ENCODE data around the gene MFAP5.
"Not testable (repeated sequence)": the region's sequence is repeated elsewhere in the genome, so short reads cannot be mapped to it uniquely, and the experiment has no call there.

The MFAP5 gene

DNA sequence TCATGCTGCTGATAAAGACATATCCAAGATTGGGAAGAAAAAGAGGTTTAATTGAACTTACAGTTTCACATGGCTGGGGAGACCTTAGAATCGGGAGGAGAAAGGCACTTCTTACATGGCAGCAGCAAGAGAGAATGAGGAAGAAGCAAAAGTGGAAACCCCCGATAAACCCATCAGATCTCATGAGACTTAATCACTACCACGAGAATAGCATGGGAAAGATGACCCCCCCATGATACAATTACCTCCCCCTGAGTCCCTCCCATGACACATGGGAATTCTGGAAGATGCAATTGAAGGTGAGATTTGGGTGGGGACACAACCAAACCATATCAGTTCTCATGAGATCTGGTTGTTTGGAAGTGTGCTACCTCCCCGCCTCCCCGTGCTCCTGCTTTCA lies 9.8 kb upstream of the MFAP5 start:
- no peak for DNase-seq

DNA sequence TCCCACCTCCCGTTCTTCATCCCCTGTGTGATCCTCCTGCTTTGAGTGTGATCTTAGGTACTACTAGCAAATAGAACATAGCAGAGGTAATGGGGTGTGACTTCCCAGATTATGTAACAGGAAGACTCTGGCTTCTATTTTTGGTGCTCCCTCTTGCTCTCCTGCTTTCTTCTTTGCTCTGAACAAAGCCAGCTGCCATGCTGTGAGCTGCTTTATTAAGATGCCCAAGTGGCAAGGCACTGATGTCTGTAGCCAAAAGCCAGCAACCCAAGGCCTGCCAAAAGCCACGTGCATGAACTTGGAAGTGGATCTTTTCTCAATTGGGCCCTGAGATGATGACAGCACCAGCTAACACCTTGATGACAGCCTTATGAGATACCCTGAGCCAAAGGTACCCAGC lies 5.8 kb upstream of the MFAP5 start:
- DNase-seq = no peak

DNA sequence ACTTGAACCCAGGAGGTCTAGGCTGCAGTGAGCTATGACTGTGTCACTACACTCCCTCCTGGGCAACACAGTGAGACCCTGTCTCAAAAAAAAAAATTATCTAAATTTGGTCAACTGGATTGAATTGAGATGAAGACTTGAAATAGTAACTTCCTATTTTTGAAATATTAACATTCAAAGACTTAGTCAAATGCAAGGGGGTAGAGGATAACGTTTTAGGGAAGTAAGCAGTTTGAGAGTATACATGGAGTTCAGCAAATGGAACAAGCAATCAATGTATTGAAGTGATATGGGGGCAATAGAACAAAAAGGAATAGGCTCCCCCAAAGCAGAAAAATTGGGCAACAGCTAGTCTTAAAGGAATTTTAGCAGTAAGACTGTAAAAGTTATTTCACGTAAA lies 4.6 kb upstream of the MFAP5 start:
- no peak for DNase-seq

DNA sequence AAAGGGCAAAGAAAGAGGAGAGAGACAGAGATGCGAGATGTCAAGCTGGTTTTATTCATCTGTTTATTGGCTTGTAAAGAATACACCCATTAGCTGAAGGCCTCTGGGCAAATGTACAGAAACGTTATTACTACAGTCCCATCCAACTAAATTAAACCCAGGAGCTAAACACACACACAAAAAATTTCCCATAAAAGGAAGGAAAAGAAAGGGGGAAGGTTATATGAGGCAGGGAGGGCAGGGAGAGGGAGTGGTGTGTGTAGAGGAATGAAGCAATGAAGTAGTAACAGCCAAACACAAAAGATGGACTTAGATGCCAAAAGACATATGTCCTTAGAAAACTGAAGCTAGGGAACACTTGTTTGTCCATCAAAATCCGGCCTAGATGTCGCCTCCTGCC lies 3.1 kb upstream of the MFAP5 start:
- DNase-seq = no peak

DNA sequence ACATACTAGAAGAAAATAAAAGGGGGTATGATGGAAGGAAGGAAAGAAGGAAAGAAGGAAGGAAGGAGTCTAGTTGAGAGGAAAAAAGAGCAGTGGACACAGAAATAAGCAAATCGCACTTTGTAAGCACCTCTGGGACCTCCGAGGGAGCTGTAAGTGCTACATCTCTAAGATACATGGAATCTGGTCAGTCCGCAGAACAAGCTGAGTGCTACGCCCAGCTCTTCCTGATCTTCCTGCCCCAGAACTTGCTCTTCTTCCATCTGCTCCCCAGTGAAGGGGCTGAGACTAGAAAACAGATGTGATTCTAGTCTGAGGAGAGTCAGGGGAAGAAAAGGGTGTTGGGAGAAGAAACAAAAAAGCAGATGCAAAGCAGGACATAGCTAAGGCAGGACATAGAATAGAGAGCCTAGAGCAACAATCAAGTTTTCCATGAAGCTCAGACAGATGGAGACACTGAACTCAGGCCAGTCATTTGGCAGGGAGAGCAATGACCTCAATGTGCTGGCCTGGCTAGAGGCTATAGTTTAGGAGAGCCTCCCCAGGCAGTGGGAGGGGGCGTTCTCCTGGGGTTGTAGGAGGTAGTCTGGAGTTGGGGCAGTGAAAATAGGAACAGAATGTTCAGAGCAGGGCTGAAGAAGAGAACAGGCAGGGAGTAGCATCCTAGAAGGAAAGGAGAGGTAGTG lies 1.7 kb upstream of the MFAP5 start:
- DNase-seq = no peak

DNA sequence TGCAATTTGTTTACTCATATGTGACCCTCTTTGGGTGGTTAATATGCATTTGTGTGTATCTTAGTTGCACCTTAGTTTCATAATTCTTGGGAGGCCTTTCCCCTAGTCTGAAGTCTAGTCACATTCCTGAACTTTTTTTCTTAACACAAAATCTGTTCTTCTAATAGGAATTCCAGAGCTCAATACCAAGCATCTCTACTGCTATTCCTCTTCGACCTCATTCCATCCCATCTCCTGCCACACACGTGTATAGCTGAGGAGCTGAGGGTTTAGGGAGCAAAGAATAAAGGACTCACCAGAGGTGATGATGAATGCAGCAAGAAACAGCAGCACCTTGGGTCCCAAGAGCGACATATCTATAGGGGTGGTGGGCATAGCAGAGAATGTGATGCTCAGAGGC lies 875 bp downstream of the MFAP5 start:
- no peak for DNase-seq

DNA sequence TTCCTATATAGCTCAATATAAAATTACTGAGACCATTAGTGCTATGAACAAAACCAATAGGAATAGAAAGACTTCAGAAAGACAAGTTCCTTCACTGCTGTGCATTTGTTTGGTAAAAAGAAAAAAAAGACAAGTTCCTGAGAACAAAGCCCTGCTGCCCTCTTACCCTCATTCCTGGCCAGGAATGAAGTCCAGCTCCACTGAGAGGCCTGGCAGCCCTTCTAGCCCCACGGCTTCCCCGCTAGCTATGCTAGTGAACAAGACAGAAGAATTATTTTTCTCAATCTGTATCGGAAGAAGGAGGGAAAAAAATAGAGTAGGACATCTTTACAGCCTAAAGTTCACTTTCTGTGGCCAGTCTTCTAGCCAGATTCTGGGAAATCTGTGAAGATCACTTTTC lies 1.6 kb downstream of the MFAP5 start:
- no peak for DNase-seq

DNA sequence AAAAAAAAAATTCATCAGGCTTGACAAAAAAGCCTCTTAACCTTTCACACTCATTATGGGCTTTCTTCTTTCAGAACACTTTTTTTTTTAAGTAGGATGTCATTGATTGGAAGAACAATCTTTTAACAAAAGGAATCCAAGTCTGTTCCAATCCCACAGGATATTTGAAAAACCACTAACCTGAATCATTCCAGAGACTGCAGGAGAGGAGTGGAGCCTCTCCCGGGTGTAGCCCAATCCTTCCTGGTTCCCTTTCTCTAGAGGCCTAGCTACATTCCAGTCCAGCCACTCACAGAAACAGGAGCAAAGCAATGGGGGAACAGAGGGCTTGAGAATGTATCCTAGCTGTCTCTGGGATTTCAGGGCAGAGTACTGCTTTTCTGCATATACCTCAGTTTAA lies 4.3 kb downstream of the MFAP5 start:
- no peak for DNase-seq

DNA sequence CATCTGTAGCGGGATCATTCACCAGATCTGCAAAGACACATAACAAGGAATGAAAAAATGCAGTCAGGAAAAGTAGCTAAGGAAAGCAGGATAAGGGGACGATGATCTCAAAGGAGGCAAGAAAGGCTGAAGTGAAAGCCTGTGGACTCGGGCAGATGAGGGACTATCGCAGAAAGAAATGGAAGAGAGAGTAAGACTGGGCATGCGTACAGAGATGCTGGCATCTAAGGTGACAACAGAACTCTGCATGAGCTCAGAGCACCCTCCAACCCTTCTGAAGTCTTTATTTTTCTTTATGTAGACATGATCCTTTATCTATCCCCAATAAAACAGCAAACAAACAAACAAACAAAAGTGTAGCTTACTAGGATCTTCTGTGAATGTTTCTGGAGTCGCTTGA lies 7.2 kb downstream of the MFAP5 start:
- no peak for DNase-seq

DNA sequence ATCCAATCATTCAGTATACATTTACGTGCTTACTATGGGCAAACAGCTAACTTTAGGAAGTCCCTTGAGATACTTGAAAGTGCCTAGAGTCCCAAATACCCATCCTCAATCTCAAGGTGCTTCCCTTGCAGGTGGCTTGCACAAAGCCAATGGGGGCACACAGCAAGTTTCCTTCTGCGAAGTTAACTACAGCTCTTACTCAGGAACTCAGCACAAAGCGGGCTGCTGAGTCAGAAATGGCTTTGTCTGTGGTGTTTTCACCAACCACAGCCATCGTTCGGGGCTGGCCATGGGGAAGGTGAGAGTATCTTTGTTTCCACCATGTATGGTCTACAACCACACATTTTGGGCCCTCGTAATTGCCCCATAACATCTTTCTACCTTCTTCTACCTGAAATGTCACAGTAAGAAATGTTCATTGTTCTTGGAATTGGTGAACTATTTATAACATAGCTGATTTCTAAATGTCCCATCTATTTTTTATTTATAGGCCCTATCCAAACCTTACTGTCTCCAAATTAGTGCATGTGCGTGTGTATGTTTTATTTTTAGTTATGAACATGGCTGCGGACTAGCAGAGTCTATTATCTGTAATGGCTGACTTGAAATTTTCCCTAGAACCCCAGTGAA lies 13.9 kb downstream of the MFAP5 start:
- peak in 2 of 4 experiments; percentile 10 to 55 for DNase-seq

DNA sequence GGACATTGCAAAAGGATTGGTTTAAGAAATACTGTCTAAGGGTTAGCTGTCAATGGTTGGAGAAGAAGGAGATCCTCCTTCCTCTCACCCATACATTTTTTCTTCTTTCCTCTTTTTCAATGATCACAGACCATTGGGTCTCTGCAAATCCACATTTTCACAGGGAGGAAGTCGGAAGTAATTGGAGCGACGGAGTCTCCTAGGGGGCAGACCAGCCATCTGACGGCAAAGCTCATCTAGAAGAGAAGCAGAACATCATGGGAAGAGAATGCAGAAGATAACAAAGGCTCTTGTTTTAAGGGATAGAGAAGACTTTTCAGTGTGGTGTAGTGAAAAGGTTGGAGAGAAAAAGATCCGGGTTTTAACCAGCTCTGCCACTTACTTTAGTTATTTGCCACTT lies 14.7 kb downstream of the MFAP5 start:
- no peak for DNase-seq

DNA sequence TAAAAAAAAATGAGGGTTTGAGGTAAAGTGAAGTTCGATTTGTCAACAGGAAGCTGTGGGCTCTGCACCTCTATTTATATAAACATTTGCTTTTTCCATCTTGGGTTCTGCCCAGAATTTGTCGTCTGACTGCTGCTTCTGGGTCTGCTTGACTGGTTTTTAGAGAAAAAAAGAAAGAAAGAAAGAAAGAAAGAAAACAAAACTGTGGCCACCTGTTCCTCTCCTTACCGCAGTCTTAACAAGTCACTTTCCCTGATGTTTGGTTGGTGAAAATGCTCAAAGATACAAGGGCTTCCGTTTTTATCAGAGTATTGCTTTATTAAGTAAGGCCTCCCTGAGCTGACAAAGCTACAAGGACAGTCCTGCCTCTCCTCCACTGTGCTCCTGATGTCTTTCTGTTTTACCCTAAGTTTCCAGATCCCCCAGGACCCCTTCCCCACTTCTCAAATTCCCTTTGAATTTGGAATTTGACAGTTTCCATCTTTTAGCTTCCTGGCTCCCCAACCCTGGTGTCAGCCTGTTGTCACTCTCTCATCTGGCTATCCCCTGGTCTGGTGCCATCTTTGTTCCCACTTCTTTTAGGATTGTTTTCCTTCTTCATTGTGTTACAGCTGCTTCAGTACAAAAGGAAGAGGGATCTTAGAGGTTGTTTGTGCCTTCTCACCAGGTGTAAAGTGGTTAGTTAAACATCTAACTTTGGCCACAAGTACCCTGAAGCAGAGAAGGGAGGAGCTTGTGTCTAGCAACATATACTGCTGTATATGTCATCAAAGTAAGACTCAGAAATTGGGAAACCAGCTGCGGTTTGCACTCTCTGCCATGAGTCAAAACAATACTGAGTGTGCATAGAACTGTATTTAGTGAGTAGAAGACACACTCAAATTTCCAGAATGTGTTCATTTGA lies 18.0 kb downstream of the MFAP5 start:
- DNase-seq = peak in 3 of 4 experiments; percentile 1 to 4 (median 3)

DNA sequence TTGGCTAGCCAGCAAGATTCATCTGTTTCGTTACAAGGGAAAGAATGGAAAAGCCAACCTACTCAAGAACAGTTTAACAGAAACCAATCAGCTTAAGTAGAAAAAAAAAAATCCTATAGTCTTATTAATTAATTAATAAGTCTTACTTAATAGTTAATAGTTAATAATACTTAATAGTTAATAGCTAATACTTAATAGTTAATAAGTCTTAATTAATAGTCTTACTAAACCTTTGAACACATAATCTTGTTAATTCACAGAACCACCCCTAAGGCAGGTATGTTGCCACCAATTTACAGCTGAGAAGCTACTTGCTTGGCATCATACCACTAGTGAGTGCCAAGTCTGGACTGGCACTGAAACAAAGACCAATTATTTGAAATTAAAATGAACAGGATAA lies 19.9 kb downstream of the MFAP5 start:
- no peak for DNase-seq

DNA sequence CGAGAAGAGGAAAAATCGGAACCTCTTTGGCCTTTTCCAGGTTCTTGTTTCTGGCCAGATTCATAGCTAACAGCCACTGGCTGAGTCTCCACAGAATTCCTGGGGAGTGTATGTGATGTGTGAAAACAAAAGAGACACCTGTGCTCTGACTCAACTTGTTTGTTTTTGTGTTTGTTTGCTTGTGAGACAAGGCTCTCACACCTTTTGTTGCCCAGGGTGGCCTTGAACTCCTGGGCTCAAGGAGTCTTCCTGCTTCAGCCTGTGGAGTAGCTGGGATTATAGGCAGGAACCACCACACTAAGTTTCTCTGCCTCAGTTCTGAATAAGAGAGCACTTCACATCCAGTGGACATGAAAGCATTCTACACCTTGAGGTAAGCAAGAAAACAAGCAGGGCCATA lies 22.7 kb downstream of the MFAP5 start:
- no peak for DNase-seq

DNA sequence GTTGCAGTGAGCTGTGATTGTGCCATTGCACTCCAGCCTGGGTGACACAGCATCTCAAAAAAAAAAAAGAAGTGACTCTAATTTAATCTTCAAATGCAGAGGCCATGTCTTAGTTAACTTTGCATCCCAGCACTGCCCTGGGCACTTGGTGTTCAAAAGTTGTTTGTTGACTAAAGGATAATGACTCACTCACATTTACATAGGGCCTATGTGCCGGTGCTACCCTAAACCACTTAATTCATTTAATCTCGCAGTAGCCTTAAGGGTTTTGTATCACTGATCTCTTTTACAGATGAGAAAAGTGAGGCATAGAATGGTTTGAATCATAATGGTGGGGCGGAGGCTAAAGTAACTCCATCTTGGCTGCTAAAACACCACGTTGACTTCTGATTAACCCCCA lies 23.7 kb downstream of the MFAP5 start:
- DNase-seq = no peak

DNA sequence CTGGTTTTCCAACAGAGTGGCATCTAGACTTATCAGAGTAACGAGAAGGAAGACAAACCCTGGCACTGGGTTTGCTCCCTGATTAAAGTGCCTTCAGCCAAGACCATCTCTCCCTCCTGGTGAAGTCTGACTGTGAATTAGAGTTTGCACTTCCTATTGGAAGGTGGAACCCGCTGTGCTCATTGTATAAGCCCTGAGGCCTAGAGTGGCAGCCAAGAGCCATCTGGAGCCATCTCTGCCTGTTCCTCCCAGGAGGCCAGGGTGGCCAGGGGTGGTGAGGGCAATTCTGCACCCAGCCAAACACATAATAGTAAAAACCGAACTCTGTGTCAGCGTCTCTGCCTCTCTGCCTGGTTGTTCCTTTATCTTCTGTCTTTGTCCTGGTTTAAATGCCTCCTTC lies 25.0 kb downstream of the MFAP5 start:
- no peak for DNase-seq

DNA sequence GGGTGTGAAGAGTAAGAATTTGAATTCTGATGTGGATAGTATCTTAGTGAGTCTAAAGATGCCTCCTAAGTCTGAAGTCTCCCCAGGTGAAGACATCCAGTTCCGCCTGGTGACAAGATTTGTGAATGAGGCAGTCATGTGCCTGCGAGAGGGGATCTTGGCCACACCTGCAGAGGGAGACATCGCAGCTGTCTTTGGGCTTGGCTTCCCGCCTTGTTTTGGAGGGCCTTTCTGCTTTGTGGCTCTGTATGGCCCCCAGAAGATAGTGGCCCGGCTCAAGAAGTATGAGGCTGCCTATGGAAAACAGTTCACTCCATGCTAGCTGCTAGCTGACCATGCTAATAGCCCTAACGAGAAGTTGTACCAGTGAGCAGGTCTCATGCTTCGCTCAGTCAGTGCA lies 25.4 kb downstream of the MFAP5 start:
- DNase-seq = no peak

DNA sequence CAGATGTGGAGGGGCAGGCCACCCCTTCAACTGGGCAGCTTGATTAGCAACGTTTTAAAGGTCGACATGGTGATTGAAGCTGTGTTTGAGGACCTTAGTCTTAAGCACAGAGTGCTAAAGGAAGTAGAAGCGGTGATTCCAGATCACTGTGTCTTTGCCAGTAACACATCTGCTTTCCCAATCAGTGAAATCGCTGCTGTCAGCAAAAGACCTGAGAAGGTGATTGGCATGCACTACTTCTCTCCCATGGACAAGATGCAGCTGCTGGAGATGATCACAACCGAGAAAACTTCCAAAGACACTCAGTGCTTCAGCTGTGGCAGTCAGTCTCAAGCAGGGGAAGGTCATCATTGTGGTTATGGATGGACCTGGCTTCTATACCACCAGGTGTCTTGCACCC lies 26.0 kb downstream of the MFAP5 start:
- DNase-seq = no peak

DNA sequence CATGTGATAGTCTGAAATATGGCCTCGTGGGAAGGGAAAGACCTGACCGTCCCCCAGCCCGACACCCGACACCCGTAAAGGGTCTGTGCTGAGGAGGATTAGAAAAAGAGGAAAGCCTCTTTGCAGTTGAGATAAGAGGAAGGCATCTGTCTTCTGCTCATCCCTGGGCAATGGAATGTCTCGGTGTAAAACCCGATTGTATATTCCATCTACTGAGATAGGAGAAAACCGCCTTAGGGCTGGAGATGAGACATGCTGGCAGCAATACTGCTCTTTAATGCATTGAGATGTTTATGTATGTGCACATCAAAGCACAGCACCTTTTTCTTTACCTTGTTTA lies 26.6 kb downstream of the MFAP5 start:
- DNase-seq = not testable (repeated sequence)

DNA sequence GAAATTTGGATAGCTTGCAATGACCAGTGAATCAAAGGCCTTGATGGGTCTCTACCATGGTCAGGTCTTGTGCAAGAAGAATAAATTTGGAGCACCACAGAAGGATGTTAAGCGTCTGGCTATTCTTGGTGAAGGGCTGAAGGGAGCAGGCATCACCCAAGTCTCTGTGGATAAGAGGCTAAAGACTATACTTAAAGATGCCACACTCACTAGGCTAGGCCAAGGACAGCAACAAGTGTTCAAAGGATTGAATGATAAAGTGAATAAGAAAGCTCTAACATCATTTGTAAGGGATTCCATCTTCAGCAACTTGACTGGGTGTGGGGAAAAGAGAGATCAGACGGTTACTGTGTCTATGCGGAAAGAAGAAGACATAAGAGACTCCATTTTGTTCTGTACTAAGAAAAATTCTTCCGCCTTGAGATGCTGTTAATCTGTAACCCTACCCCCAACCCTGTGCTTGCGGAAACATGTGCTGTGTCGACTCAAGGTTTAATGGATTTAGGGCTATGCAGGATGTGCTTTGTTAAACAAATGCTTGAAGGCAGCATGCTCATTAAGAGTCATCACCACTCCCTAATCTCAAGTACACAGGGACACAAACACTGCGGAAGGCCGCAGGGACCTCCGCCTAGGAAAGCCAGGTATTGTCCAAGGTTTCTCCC lies 27.2 kb downstream of the MFAP5 start:
- not testable (repeated sequence) for DNase-seq

DNA sequence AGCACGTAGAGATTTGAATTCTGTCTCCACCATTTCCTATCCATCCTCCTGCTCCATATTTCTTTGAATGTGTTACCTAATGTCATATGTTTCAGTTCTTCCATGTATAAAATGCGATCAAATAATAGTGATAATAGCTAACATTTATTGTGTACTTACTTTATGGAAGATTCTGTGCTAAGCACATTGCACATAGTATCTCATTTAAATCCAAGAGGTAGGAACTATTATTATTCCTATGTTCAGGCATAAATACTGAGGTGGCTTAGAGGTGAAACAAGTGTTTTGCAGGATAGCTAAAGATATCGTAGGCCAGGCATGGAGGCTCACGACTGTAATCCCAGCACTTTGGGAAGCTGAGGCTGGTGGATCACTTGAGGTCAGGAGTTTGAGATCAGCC lies 32.5 kb downstream of the MFAP5 start:
- no peak for DNase-seq

DNA sequence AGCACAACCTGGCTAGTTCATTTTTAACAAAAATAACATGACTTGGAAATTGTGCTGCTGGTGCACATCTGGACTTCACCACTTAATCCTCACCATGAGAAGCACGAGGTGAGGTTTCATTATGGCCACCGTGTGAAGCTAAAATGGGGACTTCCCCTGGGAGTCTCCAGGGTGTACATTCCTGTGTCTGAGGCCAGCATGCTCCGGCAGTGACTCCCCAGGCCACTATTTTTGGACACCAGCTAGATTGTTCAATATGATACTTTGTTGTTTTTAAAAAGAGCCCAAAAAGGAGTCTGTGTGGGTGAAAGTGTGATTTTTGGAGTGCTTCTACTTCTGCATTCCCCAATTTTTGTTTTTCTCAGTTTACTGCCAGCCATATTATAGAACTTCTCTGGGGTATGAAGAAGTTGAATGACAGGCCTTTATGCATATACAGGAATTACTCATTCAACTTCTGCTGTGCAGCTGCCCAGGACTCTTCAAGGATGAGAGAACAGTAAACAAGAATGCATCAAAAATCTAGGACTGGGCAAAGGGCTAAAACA lies 33.1 kb downstream of the MFAP5 start:
- DNase-seq = no peak

DNA sequence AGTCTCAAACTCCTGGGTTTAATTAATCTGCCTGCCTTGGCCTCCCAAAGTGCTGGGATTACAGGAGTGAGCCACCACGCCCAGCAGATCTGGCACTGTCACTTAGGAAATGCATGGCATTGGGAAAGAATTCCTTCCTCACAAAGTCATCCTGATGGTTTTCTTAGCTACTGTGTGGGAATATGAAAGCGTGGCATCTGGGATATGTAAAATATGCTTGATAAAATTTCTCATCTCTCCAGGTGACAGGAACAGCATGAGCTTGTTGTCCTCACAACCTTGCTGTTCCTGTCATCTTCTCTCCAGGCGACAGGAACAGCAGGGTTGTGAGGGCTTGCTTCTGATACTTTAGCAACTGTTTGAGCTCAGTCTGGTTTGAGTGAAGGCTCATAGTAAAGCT lies 33.9 kb downstream of the MFAP5 start:
- DNase-seq = no peak

Data from activated CD4-positive, CD25-positive, alpha-beta regulatory T cell (primary cell).